ENCODE results near the gene OSMR. TPM values are rescaled to one million over a fixed set of nuclear protein-coding genes. Genes with fewer than 3 reads are reported as not detected.
A peak's percentile ranks its signal among the peaks of the same experiment; 100 is the strongest.
"Not testable (repeated sequence)": the region's sequence is repeated elsewhere in the genome, so short reads cannot be mapped to it uniquely, and the experiment has no call there.

OSMR gene
- total RNA-seq, 1 donor from 2014 or later, result 148 TPM

DNA sequence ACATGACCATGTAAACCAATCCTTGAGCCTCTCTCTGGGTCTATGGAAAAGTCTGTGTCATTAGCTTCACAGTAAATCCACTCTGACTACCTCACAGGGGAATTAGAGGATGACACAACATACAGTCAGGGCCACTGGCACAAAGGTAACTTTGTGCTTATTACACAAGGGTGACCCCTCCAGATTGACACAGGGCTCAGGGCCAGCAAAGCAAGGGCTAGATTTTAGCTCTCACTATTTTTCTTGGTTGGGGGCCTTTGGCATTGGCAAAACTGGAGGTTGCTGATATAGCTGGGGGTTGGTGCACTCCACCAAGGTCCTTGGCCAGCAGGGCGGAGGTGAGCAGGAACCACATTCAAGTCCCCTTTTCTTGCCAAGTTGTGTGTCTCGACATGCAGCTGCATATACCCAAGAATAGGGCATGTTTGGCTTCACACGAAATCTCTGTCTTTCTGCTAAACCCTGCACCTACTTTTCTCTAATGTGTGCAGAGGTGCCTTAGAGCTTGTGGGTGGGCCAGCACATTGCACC lies 15.2 kb upstream of the OSMR start:
- DNase-seq (ENCODE audit: low read depth), result peak; percentile 63

DNA sequence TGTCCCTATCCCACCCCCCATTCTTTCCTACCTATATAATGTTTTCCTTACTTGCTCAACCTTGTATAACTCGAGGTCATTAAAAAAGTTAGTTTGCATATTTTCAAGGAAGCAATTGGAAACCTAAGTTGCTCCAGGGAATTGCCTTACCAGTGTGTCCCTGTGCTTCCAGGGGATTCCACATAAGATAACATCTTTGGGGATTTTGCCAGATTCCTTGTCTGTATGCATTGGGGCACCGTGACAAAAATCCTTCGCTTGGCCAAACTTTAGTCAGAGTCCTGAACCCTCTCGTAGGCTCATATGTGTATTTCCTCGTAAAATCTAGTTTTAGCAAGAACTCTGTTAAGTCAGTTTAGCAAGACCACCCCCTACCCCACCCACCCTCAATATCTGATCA lies 14.7 kb upstream of the OSMR start:
- DNase-seq (ENCODE audit: low read depth), result no peak

DNA sequence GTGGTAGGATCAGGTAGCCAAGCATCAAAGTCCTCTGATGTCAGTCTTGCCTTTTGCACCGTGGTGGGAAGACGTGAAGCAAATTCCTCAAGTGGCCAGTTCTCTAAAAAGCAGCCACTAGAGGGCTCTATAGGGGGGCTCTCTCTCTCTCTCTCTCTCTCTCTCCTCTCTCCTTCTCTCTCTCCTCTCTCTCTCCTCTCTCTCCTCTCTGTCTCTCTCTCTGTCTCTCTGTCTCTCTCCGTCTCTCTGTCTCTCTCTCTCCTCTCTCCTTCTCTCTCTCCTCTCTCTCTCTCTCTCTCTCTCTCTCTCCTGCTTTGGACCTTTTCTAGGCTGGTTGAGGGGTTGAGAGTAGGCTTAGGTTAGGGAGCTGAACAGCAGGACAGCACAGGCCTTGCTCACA lies 13.9 kb upstream of the OSMR start:
- DNase-seq (ENCODE audit: low read depth), result no peak

DNA sequence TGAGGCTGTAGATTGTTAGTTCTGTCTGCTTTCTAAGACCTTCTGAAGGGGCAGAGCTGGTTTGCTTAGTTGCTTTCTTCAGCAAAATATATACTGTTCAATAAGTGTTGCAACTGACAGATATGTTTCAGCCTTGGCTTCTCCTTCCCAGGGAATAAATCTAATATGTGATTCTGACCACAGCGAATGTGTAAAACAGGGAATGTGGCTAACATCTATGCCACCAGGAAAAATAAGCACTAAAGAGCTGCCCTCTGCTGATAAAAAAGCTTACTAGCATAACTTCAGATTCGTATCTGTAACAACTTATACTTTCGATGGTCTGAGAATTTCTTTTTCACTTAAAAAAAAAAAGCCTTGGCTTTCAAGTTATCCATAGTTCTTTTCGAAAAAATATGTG lies 13.0 kb upstream of the OSMR start:
- no peak for DNase-seq (ENCODE audit: low read depth)

- DNase-seq (ENCODE audit: low read depth), result no peak
These were observed 9.9 kb upstream of the OSMR start for GRCh38 chr5:38835887-38836286.

- no peak for DNase-seq (ENCODE audit: low read depth)
These were observed 8.4 kb upstream of the OSMR start for GRCh38 chr5:38837416-38837815.

DNA sequence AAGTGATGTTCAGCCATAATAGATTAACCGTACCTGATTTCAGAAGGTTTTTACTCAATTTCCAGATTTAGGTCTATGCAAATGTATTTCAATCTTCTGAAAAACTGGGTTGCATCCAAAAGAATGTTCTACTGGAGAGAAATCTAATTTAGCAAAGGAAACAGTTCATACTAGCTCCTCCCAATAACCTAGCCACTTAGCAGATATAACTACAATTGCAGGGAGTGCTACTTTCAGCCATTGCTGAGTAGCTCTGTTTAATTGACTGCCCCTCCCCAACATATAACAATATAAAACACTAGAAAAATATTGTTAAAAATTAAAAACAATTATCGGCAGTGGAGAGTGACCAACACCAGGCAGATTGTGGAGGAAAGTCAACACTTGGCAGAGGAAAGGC lies 7.9 kb upstream of the OSMR start:
- DNase-seq (ENCODE audit: low read depth), result no peak

DNA sequence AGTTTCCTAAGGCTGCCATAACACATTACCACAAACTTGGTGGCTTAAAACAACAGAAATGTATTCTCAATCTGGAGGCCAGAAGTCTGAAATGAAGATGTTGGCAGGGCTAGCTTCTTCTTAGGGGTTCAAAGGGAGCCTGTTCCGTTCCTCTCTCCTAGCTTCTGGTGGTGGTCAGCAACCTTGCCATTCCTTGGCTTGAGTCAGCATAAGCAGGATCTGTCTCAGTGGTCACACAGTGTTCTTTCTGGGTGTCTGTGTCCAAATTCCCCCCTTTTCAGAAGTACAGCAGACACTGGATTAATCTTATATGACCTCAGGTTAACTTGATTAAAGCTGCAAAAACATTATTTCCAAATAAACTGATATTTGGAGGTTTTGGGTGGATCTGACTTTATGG lies 2.1 kb upstream of the OSMR start:
- DNase-seq (ENCODE audit: low read depth), result peak; percentile 39

DNA sequence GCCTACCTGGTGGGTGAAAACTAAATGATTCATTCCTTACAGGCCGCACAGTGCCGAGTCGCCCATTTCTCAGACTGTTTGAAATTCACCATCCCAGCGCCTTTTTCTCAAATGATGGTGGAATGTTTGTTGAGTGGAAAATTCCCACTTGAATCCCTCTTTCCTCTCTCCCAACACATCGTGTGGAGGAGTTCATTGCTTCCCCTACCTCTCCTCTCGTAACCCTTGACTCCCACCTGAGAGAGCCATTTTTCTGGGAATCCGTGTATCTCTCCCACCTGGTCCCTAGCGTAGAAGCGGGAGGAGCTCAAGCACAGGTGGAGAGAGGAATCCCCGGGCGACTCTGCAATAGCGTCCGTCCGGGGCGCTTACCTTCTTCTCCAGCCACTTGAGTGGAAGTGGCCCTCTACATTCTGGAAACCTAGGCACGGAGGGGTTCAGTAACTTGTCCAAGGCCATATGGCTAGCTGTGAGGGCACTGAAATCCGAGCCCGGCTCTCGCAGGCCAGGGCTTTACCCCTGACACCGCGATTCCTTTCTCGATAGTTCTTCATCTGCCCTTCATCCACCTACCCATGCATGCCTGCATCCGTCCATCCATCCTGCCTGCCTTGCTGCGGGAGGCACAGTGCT lies 683 bp downstream of the OSMR start:
- DNase-seq (ENCODE audit: low read depth), result no peak

DNA sequence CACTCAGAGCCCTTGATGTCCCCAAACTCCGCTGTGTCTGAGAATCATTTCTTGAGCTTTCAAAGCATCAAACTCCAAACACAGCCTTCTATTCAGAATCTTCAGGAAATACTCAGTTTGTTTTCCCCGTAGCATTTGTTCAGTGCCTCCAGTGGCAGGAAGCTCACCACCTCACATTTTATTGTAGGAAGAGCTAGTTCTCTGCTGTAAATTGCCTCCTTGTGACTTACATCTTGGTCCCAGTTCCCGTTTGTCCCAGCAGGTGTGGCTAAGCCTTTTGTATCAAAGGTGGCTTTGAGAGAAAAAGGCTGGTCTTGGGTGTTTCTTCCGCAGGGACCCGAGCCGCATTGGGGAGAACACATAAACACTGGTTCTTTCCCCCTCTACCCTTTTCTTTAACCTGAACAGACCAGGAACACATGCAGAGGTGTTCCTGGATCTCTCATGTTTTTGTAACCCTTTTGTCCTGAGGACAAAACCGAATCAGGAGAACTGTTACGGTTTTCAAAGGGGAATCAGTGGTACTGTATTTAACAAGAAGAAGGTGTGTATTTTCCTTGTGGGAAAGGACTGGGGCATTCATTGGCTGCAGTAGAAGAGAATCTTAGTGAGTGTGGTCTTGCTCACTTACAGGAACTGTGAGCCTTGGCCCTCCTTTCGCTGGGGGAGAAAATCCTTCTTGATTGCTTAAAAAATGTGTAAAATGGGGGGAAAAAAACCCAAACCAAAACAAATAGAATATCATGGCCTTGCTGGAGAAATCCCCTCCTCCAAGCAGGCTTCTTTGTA lies 1.9 kb downstream of the OSMR start:
- no peak for DNase-seq (ENCODE audit: low read depth)

GRCh38 chr5:38848637-38849036 lies 2.8 kb downstream of the OSMR start:
- DNase-seq (ENCODE audit: low read depth), result no peak

DNA sequence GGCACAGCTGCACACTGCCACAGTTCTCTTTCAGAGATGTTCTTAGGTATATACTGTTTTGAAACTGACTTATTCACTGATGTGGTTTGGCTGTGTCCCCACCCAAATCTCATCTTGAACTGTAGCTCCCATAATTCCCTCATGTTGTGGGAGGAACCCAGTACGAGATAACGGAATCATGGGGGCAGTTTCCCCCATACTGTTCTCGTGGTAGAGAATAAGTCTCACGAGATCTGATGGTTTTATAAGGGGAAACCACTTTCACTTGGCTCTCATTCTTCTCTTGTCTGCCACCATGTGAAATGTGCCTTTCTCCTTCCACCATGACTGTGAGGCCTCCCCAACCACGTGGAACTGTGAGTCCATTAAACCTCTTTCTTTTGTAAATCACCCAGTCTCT lies 5.8 kb downstream of the OSMR start:
- not testable (repeated sequence) for DNase-seq (ENCODE audit: low read depth)

DNA sequence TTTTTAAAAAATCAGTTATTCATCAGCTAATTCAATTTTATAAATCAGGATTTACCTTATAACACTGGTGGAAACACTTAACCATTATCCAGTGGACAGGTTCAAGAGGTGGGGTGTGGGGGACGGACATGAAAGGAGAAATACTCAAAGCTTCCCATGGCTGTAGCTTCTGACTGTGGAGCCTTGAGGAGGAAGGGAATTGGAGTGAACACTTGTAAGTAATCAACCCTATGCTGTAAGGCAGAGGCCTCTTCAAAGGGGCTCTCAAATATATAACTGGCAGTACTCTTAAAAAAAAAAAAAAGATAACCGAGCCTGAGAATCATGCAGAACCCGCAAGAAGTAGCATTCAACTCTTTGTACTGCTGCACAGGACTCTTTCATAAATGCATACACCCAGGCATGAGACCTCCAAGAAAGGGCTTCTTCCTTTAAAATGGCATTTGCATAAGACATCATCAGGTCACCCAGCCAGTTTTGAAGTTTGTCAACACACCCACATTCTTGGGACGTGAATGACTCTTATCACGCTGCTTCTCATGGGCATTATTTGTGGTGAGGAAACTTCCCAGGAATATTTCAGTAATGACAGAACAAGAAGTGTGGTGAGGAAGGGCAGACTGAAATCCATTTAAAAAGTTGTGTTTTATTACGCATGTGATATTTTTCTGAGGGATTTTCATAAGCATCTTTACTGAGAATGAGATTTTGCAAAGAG lies 8.1 kb downstream of the OSMR start:
- DNase-seq (ENCODE audit: low read depth), result peak; percentile 90

- DNase-seq (ENCODE audit: low read depth), result no peak
These were observed 9.1 kb downstream of the OSMR start for GRCh38 chr5:38854907-38855306.

DNA sequence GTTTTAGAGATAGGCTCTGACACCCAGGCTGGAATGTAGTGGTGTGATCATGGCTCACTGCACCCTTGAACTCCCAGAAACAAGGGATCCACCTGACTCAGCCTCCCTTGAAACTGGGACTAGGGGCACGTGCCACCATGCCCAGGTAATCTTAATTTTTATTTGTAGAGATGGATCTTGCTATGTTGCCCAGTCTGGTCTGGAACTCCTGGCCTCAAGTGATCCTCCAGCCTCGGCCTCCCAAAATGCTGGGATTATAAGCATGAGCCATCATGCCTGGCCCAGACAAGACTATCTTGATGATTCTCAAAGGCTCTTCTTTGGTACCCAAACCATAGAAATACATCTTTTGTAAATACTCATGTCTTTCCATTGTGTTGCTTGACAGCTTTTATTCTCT lies 10.8 kb downstream of the OSMR start:
- DNase-seq (ENCODE audit: low read depth), result no peak

DNA sequence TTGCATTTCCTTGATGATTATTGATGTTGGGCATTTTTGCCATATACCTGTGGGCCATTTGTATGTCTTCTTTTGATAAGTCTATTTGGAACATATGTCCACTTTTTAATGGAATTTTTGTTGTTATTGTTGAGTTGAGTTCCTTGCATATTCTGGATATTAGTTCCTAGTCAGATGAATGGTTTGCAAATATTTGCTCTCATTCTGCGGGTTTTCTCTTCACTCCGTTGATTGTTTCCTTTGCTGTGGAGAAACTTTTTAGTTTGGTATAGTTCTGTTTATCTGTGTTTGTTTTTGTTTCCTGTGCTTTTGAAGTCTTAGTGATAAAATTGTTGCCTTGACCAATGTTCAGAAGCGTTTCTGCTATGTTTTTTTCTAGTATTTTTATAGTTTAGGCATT lies 13.0 kb downstream of the OSMR start:
- DNase-seq (ENCODE audit: low read depth), result no peak

- DNase-seq (ENCODE audit: low read depth), result not testable (repeated sequence)
These were observed 16.4 kb downstream of the OSMR start for GRCh38 chr5:38861986-38862770.

DNA sequence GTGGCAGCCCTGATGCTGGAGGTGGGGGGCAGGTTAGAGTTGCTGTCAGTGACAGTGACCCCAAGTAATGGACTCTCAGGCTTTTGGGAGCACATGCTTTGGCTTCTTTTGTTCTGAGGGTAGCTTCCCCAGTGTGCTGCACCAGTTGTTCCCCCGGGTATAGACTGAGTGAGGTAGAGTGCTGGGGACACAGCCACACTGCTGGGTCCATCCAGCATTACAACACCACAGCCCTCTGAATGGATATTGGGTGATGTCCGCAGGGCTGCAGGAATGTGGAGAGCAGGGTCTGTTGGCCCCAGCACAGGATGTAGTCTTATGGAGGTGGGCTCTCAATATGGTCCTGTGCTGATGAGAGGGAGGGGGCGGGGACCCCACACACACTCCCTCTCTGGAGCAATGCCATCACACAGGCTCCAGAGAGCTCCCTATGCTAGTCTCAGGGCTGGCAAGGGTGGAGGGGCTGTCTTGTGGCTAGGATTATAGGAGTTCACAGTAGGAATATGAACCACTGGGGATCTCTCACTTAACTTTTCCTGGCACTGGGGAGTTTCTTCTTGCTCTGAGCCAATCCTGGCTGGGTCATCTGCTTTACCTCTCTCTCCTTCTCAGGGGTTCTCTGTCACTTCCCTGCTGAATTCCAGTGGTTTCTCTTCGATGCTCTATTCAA lies 20.7 kb downstream of the OSMR start:
- DNase-seq (ENCODE audit: low read depth), result peak; percentile 43

DNA sequence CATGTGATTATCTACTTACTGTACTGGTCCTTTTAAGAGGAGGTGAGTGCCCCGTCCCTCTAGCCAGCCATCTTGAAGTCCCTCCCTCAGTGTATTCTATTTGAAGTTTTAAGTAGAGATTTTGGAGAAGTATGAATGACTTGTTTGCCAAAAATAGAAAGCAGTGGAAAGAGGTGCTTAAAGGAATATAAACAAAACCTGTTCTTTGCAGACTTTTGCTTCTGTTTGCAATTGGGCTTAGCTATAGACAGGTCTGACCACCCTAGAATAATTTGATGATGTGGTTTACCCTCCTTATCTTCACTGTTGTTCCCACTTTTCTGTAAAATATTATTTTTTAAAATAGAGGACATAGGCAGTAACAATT lies 21.2 kb downstream of the OSMR start:
- no peak for DNase-seq (ENCODE audit: low read depth)

DNA sequence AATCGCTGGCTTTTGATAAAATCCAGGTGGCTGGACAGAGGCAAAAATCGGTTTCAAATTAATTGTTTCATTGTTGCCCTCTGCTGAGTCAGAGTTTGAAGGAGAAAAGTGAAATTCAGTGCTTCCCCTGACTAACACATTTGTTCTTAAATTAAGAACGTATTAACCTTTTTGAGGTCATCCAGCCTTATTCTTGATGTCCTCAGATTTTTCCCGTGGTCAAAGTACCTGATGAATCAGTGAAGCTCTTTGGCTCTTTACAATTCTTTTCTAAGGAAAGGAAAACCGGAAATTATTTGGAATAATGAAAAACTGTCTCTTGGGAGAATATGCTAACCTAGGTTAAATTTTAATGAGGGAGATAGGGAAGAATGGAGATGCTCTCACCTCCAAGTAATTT lies 21.6 kb downstream of the OSMR start:
- DNase-seq (ENCODE audit: low read depth), result peak; percentile 78

DNA sequence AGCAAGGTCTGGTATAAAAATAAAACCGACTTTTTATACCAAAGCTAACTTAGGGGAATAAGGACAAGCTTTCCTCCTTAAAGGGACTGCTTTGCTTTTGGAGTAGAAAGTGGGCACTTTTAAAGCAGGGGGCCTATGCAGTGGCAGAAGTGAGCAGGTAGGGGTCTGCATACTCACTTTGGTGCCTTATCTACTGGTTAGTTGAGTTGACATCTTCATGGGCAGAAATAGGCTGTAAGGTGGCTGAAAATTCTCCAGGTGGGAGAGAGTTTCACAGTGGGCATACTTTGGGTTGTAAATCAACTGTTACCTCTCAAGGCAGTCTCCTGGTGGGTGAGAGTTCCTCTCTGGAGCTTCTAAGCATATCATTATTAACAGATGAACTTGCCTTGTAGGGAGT lies 24.8 kb downstream of the OSMR start:
- DNase-seq (ENCODE audit: low read depth), result no peak

All from renal cortical epithelial cell (primary cell).